Stimulated activated CD8-positive, alpha-beta memory T cell treated with anti-CD3 and anti-CD28 coated beads, Interleukin-12 subunit alpha, Interleukin-12 subunit beta, amount 100 ng/mL, for 1 hour (primary cell): Measurements from ENCODE around the gene ELFN1.
"Not testable (repeated sequence)": the region's sequence is repeated elsewhere in the genome, so short reads cannot be mapped to it uniquely, and the experiment has no call there.

Experiments used
- DNase-seq: peaks from one replicate; pipeline ENCODE4 v3.0.0-alpha.2; 2020; ENCODE audit warnings: low read depth

ELFN1 gene

GRCh38 chr7:1755783-1756625 lies 85.9 kb downstream of the ELFN1 start:
- DNase-seq = no peak

DNA sequence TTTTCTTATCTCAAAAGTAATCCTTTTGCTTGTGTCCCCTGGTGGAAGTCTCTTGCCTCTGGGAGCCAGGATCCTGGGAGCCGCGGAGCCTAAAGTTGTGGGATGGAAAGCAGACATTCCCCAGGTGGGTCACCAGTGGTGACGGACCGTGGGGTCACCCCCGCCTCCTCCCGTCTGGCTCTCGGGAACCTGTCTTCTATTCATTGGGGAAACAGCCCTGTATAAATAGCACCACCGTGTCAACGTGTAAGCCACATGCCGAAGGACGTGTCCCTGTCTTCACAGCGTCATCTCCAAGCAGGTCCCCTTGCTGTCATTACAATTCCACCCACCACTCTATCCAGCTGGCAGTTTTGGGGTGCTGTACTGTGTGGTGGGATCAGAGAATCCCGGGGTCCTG lies 87.5 kb downstream of the ELFN1 start:
- DNase-seq = no peak

DNA sequence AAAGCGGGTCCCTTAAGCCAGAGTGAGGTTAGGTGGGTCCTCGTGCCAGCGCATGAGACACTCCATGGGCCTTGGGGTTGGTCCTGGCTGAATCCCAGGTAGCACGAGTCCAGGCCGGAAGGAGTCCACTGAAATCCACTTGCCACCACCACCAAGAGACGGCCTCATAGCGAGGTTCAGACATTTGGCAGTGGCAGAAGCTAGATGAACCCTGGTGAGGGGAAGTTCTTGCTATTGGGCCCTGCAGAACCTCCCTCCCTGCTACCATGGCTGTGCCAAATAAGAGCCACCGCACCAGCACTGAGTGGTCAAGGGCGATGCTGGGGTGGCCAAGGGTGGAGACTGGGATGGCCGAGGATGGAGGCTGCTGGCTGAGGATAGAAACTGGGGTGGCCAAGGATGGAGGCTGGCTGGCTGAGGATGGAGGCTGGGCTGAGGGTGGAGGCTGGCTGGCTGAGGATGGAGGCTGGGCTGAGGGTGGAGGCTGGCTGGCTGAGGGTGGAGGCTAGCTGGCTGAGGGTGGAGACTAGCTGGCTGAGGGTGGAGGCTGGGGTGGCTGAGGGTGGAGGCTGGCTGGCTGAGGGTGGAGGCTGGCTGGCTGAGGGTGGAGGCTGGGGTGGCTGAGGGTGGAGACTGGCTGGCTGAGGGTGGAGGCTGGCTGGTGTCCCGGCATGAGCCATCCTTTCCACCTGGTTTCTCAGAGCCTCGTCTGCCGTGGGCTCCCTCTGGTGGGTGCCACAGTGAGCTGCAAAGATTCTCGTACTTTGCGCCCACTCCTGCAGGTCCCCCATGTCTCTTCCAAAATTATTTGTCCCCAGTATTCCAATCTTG lies 88.2 kb downstream of the ELFN1 start:
- no peak for DNase-seq

GRCh38 chr7:1758859-1759521 lies 88.9 kb downstream of the ELFN1 start:
- no peak for DNase-seq

DNA sequence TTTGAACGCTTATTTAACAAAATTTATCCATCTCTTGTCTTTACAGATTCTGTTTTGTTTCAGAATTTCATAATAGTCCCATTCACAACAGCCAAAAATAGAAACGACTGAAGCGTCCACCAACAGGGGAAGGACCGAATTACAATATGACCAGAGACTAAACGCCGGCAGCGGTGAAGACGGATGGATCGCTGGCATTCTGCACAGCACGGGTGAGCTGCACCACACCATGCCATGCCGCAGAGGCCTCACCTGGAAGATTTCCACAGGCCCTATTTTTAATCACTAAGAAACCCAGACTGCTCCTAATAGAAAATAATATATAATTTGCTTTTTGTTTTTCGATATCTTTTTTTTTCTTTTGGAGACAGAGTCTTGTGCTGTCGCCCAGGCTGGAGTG lies 91.0 kb downstream of the ELFN1 start:
- no peak for DNase-seq

DNA sequence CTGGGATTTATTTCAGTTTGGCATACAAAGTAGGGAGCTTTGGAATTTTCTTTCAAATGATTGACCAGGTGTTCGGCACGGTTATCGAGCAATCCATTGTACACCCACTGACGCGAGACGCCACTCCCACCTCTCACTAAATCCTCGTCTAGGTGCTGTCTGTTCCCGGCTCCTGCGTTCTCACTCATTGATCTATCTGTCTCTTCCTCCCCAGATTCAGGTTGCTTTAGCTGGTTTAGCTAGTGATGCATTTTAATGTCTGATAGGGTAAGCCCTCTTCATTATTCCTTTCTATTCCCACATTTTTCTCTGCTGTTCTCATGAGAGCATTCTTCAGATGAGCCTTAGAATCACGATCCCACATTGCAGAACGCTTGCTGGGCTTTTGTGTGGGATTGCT lies 91.7 kb downstream of the ELFN1 start:
- DNase-seq = no peak

GRCh38 chr7:1762238-1762945 lies 92.3 kb downstream of the ELFN1 start:
- DNase-seq = no peak

- DNase-seq = no peak
Measured at GRCh38 chr7:1763033-1763432, 93.0 kb downstream of the ELFN1 start.

GRCh38 chr7:1763911-1764310 lies 93.8 kb downstream of the ELFN1 start:
- not testable (repeated sequence) for DNase-seq

- DNase-seq = no peak
Measured at GRCh38 chr7:1765336-1765735, 95.3 kb downstream of the ELFN1 start.

- DNase-seq = no peak
Measured at GRCh38 chr7:1767524-1767923, 97.4 kb downstream of the ELFN1 start.

GRCh38 chr7:1768832-1769231 lies 98.8 kb downstream of the ELFN1 start:
- DNase-seq = no peak

GRCh38 chr7:1769286-1770200 lies 99.5 kb downstream of the ELFN1 start:
- no peak for DNase-seq

- DNase-seq = no peak
Measured at GRCh38 chr7:1770331-1770730, 100.3 kb downstream of the ELFN1 start.

DNA sequence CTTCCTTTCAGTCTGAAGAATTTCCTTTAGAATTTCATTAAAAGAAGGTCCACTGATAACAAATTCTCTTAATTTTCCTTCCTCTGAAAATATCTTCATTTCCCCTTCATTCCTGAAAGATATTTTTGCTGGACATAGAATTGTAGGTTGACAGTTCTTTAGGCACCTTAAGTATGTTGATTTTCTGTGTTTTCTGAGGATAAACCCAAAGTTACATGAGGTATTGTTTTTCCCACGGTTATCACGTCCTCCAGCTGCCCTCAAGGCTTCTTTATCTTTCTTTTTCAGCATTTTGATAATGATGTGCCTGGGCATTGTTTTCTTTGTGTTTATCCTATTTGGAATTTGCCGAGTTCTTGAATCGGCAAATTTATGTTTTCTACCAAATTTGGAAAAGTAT lies 105.3 kb downstream of the ELFN1 start:
- DNase-seq = no peak

DNA sequence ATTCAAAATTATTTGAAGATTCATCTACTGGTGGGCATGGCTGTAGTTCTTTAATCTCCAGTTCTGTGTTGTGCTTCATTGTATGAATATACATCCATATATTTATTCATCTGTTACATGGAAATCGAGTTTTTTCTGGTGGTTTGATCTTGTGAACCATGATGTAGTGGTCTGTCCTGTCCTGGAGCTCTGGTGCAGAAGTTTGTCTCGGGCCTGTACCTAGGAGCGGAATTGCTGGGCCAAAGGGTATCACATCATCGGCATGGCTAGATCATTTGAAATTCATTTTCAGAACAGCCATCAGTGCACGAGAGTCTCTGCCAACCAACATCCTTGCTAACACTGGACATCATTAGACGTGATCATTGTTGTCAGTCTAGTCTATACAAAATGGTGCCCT lies 107.0 kb downstream of the ELFN1 start:
- no peak for DNase-seq

DNA sequence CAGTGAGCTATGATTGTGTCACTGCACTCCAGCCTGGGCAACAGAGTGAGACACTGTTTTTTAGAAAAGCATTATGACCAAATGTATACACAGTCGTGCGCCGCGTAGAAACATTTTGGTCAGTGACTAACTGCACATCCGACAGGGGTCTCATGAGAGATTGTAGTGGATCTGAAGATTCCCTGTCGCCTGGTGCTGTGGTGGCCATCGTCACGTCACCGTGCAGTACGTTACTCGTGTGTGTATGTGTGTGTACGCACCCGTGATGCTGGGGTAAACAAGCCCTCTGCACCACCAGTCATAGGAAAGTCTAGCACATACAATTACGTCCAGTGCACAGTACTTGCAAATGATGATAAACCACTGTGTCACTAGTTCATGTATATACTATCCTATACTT lies 109.4 kb downstream of the ELFN1 start:
- no peak for DNase-seq

- no peak for DNase-seq
Measured at GRCh38 chr7:1781369-1781768, 111.3 kb downstream of the ELFN1 start.

- DNase-seq = no peak
Measured at GRCh38 chr7:1785839-1786238, 115.8 kb downstream of the ELFN1 start.

- no peak for DNase-seq
Measured at GRCh38 chr7:1787241-1787640, 117.2 kb downstream of the ELFN1 start.

GRCh38 chr7:1787681-1788235 lies 117.7 kb downstream of the ELFN1 start:
- no peak for DNase-seq
